HG02642 (cell line): ENCODE data around the gene HSD3B7.

Experiments used
- ATAC-seq: cut with Tn5 transposase; IDR thresholded peaks from one replicate; pipeline ENCODE4 v1.9.1; 2021; ENCODE audit warnings: mild to moderate bottlenecking; ENCODE audit not compliant: unreplicated experiment, poor library complexity

Gene HSD3B7

DNA sequence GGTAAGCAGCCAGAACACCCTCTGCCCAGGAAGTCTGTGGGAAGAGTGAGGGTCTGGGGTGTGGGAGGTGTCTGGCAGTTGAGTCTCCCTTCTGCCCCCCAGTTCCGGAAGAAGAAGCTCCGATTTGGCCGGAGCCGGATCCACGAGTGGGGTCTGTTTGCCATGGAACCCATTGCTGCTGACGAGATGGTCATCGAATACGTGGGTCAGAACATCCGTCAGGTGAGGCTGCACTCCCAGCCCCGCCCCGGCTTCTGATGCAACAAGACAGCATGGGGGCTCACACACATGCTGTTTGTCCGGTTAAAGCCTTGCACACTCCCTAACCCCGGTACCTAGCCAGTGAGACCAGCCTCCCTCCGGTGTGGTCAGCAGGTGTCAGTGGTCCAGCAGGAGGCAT is 4.0 kb upstream of the HSD3B7 start:
- ATAC-seq = no peak

DNA sequence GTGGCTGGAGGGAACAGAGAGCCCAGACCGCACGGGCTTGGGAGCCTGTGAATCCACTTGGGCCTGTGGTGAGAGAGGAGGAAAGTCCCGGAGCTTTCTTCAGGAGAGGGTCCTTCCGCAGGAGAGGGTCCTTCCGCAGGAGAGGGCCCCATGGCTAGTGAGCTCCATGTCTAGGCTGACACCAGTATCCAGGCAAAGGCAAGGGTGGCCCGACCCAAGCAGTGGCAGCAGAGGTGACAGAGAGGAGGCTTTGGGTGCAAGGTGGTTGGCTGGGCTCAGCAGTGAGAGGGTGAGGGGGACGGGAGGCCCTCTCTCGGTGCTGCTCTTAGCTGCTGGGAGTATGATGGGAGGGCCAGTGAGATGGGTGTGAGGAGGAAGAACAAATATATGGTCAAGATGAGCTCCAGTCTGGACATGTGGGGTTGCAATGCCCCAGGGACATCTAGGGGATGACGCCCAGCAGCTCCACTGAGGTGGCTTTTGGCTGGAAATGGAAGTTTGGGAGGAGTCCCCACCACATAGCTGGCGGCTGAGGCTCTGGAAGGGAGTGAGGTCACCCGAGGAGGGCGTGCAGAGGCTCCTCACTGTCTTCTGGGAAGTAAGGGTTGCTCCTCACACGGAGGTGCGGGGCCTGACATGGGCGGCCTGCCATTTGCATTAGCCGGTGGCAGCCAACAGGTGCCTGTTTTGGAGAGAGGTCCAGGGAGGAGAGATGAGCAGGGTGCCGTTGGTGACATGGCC is 2.3 kb upstream of the HSD3B7 start:
- ATAC-seq = no peak

DNA sequence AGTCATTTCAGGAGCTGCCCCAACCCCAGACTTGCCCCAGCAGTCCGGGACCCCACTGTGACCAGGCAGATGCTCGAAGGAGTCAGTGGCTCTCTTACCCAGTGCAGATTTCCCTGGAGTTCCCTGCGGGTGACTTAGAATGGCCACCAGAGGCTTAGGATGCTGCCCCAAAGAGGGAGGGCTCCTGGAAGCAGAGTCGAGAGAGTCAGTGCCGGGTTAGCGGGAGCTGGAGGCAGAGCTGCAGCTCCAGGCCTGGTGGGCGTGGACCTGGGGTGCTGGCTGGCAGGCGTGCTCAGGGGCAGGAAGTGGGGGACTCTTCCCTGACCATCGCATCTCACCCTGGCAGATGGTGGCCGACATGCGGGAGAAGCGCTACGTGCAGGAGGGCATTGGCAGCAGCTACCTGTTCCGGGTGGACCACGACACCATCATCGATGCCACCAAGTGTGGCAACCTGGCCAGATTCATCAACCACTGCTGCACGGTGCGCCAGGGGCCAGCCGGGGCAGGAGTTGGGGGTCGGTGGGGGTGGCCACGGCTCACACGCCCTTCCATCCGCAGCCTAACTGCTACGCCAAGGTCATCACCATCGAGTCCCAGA is 1.6 kb upstream of the HSD3B7 start:
- ATAC-seq = no peak

DNA sequence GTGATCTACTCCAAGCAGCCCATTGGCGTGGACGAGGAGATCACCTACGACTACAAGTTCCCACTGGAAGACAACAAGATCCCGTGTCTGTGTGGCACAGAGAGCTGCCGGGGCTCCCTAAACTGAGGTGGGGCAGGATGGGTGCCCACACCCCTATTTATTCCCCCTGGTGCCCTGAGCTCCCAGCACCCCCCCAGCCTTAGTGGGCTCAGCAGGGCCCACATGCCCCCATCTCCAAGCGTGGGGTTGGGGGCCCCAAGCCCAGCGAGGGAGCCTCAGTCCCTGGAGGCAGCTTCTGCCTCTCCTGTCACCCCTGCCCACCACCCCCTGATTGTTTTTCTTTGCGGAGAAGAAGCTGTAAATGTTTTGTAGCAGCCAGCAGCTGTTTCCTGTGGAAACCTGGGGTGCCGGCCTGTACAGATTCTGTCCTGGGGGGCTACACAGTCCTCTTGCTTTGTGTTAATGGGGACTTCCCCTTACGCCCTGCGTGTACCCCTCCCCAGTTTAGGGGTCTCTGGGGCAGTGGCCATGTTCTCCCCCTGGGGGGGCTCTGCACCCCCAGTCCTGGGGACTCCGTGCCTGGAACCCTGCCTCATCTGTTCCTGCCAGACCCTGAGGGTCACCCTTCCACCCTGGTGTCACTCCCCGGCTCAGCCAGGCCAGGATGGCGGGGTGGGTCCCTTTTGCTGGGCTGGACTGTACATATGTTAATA is 953 bp upstream of the HSD3B7 start:
- no peak for ATAC-seq

DNA sequence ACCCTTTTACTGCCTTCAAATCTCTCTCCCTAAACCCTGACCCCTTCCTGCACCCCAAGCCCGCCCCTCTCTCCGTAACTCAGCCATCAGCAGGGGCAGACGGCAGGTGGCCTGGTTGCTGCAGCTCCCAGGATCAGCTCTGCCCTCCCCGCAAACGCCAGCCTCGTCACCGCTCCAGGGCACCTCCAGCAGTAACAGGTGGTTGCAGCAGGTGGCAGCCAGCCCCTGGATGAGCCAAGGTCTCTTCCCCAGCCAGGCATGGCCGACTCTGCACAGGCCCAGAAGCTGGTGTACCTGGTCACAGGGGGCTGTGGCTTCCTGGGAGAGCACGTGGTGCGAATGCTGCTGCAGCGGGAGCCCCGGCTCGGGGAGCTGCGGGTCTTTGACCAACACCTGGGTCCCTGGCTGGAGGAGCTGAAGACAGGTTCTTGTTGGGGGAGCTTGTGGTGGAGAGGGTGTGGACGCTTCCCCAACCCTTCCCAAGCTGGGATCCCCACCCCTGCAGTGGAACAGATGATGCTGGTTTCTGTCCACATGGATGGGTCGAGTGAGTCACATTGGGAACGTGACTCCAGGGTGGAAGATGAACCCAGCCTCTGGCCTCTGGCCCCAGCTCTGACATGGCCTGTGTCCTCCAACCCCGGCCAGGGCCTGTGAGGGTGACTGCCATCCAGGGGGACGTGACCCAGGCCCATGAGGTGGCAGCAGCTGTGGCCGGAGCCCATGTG is 558 bp downstream of the HSD3B7 start:
- no peak for ATAC-seq

DNA sequence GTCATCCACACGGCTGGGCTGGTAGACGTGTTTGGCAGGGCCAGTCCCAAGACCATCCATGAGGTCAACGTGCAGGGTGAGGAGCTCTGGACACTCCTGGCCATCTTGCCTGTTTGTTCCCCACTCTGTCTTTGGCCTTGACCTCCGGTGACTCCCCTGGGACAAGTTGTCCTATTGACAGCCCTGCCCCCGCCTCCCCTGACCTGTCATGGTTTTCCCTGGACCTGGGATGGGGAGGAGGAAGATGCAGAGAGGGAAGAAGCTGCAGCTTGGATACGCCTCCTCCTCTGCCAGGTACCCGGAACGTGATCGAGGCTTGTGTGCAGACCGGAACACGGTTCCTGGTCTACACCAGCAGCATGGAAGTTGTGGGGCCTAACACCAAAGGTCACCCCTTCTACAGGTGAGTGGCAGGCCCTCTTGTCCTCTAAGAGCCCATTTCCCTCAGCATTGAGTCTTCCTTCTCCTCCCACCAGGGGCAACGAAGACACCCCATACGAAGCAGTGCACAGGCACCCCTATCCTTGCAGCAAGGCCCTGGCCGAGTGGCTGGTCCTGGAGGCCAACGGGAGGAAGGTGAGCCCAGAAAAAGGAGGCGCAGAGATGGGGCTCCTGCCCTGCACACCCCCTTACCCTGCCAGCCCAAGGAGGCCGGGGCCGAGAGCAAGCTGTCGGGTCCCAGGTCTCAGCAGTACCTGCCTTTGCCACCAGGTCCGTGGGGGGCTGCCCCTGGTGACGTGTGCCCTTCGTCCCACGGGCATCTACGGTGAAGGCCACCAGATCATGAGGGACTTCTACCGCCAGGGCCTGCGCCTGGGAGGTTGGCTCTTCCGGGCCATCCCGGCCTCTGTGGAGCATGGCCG is 1.4 kb downstream of the HSD3B7 start:
- ATAC-seq = no peak

DNA sequence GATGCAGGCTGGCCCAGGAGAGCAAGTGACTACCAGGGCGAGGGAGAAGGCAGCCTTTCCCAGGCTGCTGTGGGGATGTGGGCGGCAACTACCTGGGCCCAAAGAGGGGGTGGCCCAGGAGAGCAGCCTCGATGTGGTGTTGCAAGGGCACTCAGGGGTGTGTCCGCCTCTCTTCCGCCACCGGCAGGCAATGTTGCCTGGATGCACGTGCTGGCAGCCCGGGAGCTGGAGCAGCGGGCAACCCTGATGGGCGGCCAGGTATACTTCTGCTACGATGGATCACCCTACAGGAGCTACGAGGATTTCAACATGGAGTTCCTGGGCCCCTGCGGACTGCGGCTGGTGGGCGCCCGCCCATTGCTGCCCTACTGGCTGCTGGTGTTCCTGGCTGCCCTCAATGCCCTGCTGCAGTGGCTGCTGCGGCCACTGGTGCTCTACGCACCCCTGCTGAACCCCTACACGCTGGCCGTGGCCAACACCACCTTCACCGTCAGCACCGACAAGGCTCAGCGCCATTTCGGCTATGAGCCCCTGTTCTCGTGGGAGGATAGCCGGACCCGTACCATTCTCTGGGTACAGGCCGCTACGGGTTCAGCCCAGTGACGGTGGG is 2.7 kb downstream of the HSD3B7 start:
- ATAC-seq = no peak

DNA sequence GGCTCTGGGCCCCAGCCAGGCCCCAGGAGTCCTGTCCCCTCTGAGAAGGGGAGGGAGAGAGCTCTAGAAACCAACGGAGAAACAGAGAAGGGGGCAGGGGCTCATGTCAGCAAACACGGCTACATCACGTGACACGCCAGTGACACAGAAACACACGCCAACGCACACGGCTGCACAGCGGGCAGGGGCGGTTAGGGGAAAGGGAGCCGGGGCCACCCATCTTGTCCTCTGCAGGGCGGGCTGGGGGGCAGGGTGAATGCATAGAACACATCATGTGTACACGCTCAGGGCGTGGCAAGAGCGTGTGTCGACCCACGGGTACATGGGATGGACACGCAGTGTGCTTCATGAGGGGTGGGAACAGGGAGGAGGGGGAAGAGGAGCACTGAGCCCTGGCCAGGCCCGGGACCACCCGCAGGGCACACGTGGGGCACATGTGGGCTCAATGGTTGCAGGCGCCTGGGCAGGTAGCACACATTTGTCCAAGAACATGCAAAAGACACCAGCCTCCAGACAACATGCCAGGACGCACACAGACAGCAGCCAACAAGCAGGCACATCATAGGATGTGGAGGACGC is 4.6 kb downstream of the HSD3B7 start:
- no peak for ATAC-seq

DNA sequence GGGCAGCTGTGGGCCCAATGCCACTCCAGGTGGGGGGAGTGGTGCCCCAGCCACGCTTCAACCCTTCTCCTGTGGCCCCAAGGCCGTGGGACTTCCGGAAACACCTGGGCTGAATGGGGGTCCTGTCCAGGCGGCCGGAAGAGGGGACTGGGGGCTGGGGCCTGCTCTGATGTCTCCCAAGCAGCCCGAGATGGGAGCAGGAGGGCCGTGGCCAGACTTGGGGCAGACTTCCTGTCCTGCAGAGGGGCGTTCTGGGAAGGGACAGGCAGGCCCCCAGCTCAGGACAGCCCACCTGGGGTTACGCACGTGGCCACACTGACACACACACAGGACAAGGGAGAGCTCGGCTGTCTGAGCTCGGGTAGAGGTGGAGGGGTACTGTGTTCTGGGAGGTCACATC is 5.1 kb downstream of the HSD3B7 start:
- no peak for ATAC-seq

DNA sequence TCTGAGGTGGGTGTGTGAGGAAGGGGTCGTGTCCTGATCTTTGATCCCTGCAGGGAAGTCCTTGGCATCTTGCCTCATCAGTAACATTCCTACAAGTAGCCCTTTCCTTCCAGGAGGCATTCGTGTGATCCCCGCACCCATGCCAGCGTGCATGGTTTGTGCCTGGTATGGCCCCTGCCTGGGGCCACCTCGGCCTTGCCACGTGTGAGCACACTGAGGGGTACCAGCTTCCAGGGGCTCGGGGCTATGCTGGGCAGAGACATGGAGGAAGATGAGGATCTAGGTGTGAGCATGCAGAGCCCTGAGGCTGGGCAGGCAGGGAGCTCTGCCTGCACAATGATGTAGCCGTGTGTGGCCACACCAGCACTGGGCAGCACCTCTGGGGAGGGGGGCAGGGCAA is 6.0 kb downstream of the HSD3B7 start:
- ATAC-seq = no peak

DNA sequence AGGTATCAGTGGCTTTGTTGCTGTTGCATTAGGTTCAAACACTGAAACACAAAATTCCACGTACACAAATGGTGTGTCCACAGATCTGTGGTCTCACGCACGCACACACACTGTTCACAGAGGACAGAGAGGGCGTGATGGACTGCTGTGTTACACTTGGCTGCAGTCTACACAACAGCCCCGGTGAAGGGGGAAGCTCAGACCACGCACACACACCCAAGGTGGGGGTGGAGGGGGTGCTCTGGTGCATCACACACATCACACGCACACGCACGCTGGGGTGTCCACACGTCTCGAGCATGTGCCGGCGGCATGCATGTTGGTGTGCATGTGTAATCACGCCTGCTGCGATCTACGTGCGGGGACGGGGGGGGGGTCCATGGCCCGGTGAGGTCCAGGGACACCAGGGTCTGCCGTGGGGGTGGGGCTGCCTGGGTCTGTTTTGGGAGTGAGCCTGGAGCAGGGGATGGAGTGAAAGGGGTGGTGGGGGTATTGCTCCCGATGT is 7.3 kb downstream of the HSD3B7 start:
- no peak for ATAC-seq

DNA sequence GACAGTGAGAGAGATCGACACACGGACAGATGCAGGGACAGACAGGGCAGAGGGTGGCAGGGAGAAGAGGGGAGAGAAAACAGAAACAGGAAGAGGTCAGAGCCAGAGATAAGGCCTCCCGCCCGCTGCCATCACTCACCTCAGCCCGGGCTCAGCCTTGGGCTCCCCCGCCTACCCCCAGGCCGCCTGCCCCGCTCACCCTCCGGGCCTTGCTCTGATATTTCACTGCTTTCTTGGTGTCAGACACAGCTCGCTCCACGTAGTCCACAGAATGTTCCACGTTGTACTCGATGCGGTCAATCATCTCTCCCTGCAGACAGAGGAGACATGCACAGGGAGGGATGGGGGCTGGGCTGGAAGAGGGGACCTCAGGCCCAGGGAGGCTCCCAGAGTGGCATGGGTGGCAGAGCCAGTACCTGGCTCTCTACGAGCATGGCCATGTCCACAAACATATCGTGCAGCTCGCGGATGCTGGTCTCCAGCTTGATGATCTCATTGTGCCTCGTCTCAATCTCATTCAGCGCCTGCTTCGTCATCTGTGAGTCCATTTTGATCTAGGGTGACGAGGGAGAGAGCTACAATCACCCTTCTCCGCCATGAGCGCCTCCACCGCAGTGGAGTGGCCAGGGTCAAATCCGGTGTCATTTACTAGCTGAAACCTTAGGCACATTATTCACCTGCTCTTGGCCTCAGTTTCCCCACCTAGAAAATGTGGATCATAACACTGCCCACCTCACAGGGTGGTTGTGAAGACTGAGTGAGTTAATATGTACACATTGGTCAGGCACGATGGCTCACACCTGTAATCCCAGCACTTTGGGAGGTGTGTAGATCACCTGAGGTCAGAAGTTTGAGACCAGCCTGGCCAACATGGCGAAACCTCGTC is 8.2 kb downstream of the HSD3B7 start:
- no peak for ATAC-seq

DNA sequence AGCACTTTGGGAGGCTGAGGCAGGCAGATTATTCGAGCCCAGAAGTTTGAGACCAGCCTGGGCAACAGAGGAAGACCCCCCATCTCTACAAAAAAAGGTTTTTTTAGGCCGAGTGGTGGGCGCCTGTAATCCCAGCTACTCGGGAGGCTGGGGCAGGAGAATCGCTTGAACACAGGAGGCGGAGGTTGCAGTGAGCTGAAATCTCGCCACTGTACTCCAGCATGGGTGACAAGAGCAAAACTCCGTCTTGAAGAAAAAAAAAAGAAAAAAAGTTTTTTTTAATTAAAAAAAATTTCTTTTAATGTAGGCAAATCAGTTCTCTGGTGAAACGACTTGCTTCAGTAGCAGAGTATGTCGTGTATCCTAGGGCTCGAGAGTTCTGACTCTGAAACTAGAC is 10.9 kb downstream of the HSD3B7 start:
- ATAC-seq = no peak

DNA sequence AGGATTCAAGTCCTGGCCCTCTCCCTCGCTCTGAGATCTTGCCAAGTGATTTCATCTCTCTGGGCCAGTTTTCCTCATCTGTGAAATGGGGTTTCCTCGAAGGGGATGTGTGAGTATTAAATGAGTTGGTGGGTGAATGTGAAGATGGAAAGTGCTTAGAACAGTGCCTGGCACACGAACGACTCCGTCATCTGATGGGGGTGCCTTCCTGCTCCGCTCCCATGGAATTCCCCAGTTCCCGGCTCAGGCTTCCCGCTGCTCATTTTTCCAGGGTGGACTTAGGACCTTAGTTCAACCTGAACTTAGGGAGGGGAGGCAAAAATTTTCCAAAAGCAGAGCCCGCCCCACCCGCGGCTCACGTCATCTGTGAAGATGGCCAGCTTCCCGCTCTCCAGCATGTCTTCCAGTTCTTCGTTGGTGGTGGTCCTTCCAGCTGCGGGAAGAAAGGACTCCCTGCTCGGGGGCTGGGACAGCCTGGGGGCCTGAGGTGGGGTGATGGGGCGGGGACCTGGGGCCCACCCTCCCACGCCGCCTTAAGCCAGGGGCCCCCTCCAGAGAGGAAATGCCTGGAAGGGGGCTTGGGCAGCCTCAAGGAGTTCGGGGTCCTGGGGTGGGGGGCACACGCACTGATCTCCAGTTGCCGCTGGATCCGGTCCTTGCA is 11.4 kb downstream of the HSD3B7 start:
- ATAC-seq = peak; percentile 3

DNA sequence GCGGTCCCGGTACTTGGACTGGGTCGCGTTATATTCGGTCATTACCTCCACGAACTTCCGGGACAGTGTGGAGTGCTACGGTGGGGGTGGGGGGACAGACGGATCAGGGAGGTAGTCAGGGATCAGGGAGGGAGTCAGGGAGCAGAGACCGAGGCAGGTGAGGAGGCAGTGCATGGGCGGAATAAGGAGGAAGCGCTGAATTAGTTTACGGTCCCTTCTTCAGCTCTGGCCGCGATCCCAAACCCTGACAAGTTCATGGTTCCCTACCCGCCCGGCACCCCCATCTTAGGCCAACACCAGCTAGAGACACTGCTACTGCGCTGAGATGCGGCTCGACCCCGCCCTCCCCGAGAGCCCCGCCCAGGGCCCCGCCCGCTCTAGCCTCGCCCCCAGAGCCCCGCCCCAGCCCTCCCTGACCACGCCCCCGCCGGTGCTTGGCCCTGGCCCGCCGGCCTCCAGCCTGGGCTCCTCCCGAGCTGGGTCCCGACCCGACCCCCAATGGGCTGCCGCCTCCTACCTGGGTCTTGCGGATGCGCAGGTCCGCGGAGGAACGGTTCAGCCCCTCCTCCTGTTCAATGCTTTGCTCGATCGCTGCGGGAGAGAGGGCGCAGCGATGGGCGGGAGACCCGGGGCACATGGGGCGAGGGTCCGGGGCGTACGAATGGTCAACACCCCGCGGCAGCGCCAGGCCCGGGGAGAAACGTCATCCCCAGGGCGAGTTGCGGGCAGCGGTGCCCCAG is 12.1 kb downstream of the HSD3B7 start:
- ATAC-seq = peak; percentile 85

DNA sequence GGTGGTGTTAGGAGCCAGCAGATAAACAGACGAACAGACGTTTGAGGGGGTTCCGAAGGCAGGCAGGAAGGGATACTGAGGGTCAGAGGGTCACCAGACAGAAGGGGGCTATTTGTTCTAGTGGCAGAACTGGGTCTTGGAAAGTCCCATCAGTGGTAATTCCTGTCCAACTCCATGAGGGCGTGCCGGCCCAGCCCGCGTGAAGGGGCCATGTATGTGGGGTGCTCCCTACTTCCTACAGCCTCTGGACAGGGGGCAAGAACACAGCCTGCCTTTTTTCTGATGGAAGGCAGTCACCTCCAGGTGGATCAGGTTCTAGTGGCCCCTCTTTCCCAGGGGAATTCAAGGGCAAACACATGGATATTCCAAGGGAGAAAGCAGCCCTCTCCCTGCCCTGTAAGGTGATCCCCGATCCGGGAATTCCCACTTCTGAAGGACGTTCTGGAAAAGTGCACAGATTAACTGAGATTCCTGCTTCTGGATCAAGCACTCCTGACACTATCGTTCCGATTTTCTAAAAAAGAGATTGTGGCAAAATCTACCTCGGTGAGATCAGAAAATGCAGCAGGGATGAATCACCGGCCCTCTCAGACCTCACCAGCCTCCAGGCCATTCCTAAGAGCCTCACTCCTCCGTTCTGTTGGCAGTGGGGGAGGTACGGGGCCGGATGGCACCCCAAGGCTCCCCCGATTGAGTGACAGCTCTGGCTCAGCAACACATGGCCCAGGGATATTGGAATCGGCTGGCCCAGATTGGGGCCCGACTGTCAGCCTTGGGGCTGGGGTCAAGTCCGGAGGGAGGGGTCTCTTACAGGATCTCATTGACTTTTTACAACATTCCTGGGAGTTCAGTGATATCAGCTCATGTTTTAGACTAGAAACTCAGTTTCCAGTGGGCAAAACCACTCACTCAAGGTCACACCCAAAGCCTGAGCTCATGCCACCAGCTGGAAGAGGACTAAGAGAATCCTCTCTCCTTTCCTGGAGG is 13.0 kb downstream of the HSD3B7 start:
- ATAC-seq = no peak
